Measurements from ENCODE around the gene CLN5.

DNA sequence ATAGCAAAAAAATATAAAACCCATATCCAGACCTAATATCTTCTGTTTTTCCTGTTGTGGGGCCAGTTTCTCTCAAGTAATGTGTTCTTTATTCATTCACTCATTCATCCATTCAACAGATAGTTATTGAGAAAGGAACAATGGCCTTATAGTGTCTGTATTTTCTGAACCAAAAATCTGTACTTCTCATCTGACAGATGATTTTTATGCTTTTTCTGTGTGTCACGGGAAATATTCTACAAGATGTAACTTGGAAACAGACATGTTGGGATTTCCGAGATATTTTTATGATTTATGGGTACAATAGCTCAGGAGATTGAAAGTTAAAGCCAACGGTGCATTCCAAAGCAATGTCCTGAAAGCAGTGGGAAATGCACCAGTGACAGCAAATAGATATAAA is 37.9 kb upstream of the CLN5 start:
- TF ChIP-seq, protein P1, sequence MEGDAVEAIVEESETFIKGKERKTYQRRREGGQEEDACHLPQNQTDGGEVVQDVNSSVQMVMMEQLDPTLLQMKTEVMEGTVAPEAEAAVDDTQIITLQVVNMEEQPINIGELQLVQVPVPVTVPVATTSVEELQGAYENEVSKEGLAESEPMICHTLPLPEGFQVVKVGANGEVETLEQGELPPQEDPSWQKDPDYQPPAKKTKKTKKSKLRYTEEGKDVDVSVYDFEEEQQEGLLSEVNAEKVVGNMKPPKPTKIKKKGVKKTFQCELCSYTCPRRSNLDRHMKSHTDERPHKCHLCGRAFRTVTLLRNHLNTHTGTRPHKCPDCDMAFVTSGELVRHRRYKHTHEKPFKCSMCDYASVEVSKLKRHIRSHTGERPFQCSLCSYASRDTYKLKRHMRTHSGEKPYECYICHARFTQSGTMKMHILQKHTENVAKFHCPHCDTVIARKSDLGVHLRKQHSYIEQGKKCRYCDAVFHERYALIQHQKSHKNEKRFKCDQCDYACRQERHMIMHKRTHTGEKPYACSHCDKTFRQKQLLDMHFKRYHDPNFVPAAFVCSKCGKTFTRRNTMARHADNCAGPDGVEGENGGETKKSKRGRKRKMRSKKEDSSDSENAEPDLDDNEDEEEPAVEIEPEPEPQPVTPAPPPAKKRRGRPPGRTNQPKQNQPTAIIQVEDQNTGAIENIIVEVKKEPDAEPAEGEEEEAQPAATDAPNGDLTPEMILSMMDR (IDR thresholded peaks at IDR 0.05), result no peak
- TF ChIP-seq POLR2A (IDR thresholded peaks at IDR 0.05) (no peak), EP300 (IDR thresholded peaks at IDR 0.05) (no peak)

Measured in tibial nerve (tissue), 4 donors.